ENCODE measurements around the gene UNC5C. TPM values are rescaled to one million over a fixed set of nuclear protein-coding genes. Genes with fewer than 3 reads are reported as not detected.

The UNC5C gene
- total RNA-seq, 1 experiment from 2014 or later = not detected

- intact Hi-C loops (cut with micrococcal nuclease) = no loop called here
- Mint-ChIP-seq H3K36me3 (ENCODE audit: insufficient read depth, unreplicated experiment) (peaks cover 10% of the 10 kb centered on the region), H3K4me1 (ENCODE audit: insufficient read depth, unreplicated experiment) (no peaks in the 10 kb centered on the region), H3K27ac (ENCODE audit: low read depth, unreplicated experiment) (no peak overlapping the region), H3K27me3 (ENCODE audit: insufficient read depth, unreplicated experiment) (no peaks in the 10 kb centered on the region), H3K4me3 (ENCODE audit: unreplicated experiment) (peak overlapping the region; percentile 29), H3K9me3 (ENCODE audit: unreplicated experiment) (no peaks in the 10 kb centered on the region)
- no peak for TF ChIP-seq CTCF (IDR thresholded peaks at IDR 0.05; ENCODE audit: unreplicated experiment)
- ChIA-PET POLR2A (interaction anchor here (0.6 kb wide), 1 partner anchor 14 kb away, joined by 4 read pairs; no protein-coding TSS in a partner anchor), CTCF (interaction anchor here (0.6 to 2.0 kb wide), 10 partner anchors 12 to 1835 kb away, joined by 3 to 5 read pairs (median 4); no protein-coding TSS in a partner anchor)
- no TSS peak for BruUV-seq (replicated peaks)
- no peak for DNase-seq (ENCODE audit: unreplicated experiment)
Observed at GRCh38 chr4:95156452-95156765, 392.4 kb downstream of the UNC5C start.

GRCh38 chr4:95155759-95156451, 392.9 kb downstream of the UNC5C start:
- intact Hi-C loops (cut with micrococcal nuclease) = no loop called here
- no peaks in the 10 kb centered on the region for H3K27me3 Mint-ChIP-seq (ENCODE audit: insufficient read depth, unreplicated experiment)
- H3K9me3 Mint-ChIP-seq (ENCODE audit: unreplicated experiment) = no peaks in the 10 kb centered on the region
- peak overlapping the region; percentile 29 for H3K4me3 Mint-ChIP-seq (ENCODE audit: unreplicated experiment)
- POLR2A ChIA-PET = no interaction called here
- BruUV-seq (replicated peaks) = no TSS peak
- CTCF ChIA-PET = interaction anchor here (0.5 to 2.0 kb wide), 12 partner anchors 9 to 1836 kb away, joined by 3 to 5 read pairs (median 4); no protein-coding TSS in a partner anchor
- TF ChIP-seq CTCF (IDR thresholded peaks at IDR 0.05; ENCODE audit: unreplicated experiment) = peak; percentile 37
- H3K27ac Mint-ChIP-seq (ENCODE audit: low read depth, unreplicated experiment) = no peak overlapping the region
- no peaks in the 10 kb centered on the region for H3K4me1 Mint-ChIP-seq (ENCODE audit: insufficient read depth, unreplicated experiment)
- peaks cover 5% of the 10 kb centered on the region for H3K36me3 Mint-ChIP-seq (ENCODE audit: insufficient read depth, unreplicated experiment)
- DNase-seq (ENCODE audit: unreplicated experiment) = peak; percentile 59

GRCh38 chr4:95153182-95153581, 395.6 kb downstream of the UNC5C start:
- no TSS peak for BruUV-seq (replicated peaks)
- intact Hi-C loops (cut with micrococcal nuclease) = no loop called here
- no peak for TF ChIP-seq CTCF (IDR thresholded peaks at IDR 0.05; ENCODE audit: unreplicated experiment)
- H3K9me3 Mint-ChIP-seq (ENCODE audit: unreplicated experiment) = no peaks in the 10 kb centered on the region
- no peaks in the 10 kb centered on the region for H3K4me1 Mint-ChIP-seq (ENCODE audit: insufficient read depth, unreplicated experiment)
- ChIA-PET POLR2A (no interaction called here), CTCF (interaction anchor here (0.6 to 1.0 kb wide), 2 partner anchors 8 to 959 kb away, joined by 3 to 4 read pairs; no protein-coding TSS in a partner anchor)
- no peaks in the 10 kb centered on the region for H3K27me3 Mint-ChIP-seq (ENCODE audit: insufficient read depth, unreplicated experiment)
- no peaks in the 10 kb centered on the region for H3K36me3 Mint-ChIP-seq (ENCODE audit: insufficient read depth, unreplicated experiment)
- H3K4me3 Mint-ChIP-seq (ENCODE audit: unreplicated experiment) = no peak overlapping the region
- H3K27ac Mint-ChIP-seq (ENCODE audit: low read depth, unreplicated experiment) = no peak overlapping the region
- no peak for DNase-seq (ENCODE audit: unreplicated experiment)

- POLR2A ChIA-PET = no interaction called here
- no TSS peak for BruUV-seq (replicated peaks)
- no peaks in the 10 kb centered on the region for H3K36me3 Mint-ChIP-seq (ENCODE audit: insufficient read depth, unreplicated experiment)
- no peak for TF ChIP-seq CTCF (IDR thresholded peaks at IDR 0.05; ENCODE audit: unreplicated experiment)
- no peaks in the 10 kb centered on the region for H3K27me3 Mint-ChIP-seq (ENCODE audit: insufficient read depth, unreplicated experiment)
- no peaks in the 10 kb centered on the region for H3K4me1 Mint-ChIP-seq (ENCODE audit: insufficient read depth, unreplicated experiment)
- no peak for DNase-seq (ENCODE audit: unreplicated experiment)
- H3K9me3 Mint-ChIP-seq (ENCODE audit: unreplicated experiment) = no peaks in the 10 kb centered on the region
- no peak overlapping the region for H3K27ac Mint-ChIP-seq (ENCODE audit: low read depth, unreplicated experiment)
- CTCF ChIA-PET = interaction anchor here (0.5 to 0.7 kb wide), 3 partner anchors 28 to 1026 kb away, joined by 3 to 6 read pairs (median 4); no protein-coding TSS in a partner anchor
- no peak overlapping the region for H3K4me3 Mint-ChIP-seq (ENCODE audit: unreplicated experiment)
- intact Hi-C loops (cut with micrococcal nuclease) = no loop called here
Observed at GRCh38 chr4:95151255-95151654, 397.5 kb downstream of the UNC5C start.
